ENCODE data around the gene SLC35D1. TPM values are rescaled to one million over a fixed set of nuclear protein-coding genes. Genes with fewer than 3 reads are reported as not detected.

The SLC35D1 gene
- polyA plus RNA-seq, 1 donor (not counting 4 experiments of a cell fraction or from before 2014, with no cell fraction given) = 12.2 TPM

- Histone ChIP-seq H3K4me1 (ENCODE audit: control insufficient read depth, extremely low read depth, insufficient read depth, low read length) (peaks cover 13% of the 10 kb centered on the region), H4K20me1 (ENCODE audit: control insufficient read depth, extremely low read depth, insufficient read depth, low read length) (no peaks in the 10 kb centered on the region), H3K4me3 (ENCODE audit: control insufficient read depth in 2 of 3, extremely low read depth in 1 of 3, insufficient read depth in 2 of 3, low read depth in 1 of 3, low read length in 3 of 3) (peak overlapping the region; percentile 52 to 96 (median 67)), H3K79me2 (ENCODE audit: control insufficient read depth, insufficient read depth, low read length) (peaks cover 12% of the 10 kb centered on the region), H3K27ac (ENCODE audit: control insufficient read depth, insufficient read depth, low read length) (peak overlapping the region; percentile 69), H2AFZ (ENCODE audit: control insufficient read depth, low read length) (peak overlapping the region; percentile 89), H3K9ac (ENCODE audit: control insufficient read depth, extremely low read depth, insufficient read depth, low read length) (peak overlapping the region; percentile 94), H3K27me3 (ENCODE audit: control insufficient read depth, extremely low read depth, insufficient read depth, low read length) (no peaks in the 10 kb centered on the region), H3K4me2 (ENCODE audit: control insufficient read depth, extremely low read depth, insufficient read depth, low read depth, low read length) (peak overlapping the region; percentile 89), H3K9me3 (ENCODE audit: control insufficient read depth, low read depth, low read length) (no peaks in the 10 kb centered on the region), H3K36me3 (ENCODE audit: control insufficient read depth in 2 of 2, extremely low read depth in 1 of 2, insufficient read depth in 2 of 2, low read length in 2 of 2) (peaks cover 0 to 3% of the 10 kb centered on the region in 2 experiments), H3K9me1 (ENCODE audit: control insufficient read depth, extremely low read depth, insufficient read depth, low read length) (no peaks in the 10 kb centered on the region)
- no peak for DNase-seq (ENCODE audit: low read depth, low spot score)
- dilution Hi-C loops (cut with MboI; ENCODE audit: extremely low pct_ligation_motif_present, low sequenced_read_pairs) = no loop called here
- no peak for FAIRE-seq
- TF ChIP-seq CTCF (optimal IDR thresholded peaks at IDR 0.05 in 1 of 3, IDR thresholded peaks at IDR 0.05 in 1 of 3, conservative IDR thresholded peaks at IDR 0.05 in 1 of 3; ENCODE audit: extremely low read depth in 1 of 3, insufficient read depth in 2 of 3, low read length in 3 of 3) (no peak), EZH2 (IDR thresholded peaks at IDR 0.05; ENCODE audit: low read length) (no peak)
These were observed 488 bp downstream of the SLC35D1 start for GRCh38 chr1:67053535-67053784.

- Histone ChIP-seq H3K4me2 (ENCODE audit: control insufficient read depth, extremely low read depth, insufficient read depth, low read depth, low read length) (peak overlapping the region; percentile 89), H3K4me1 (ENCODE audit: control insufficient read depth, extremely low read depth, insufficient read depth, low read length) (peaks cover 13% of the 10 kb centered on the region), H3K9me3 (ENCODE audit: control insufficient read depth, low read depth, low read length) (no peaks in the 10 kb centered on the region), H3K9ac (ENCODE audit: control insufficient read depth, extremely low read depth, insufficient read depth, low read length) (peak overlapping the region; percentile 94), H3K9me1 (ENCODE audit: control insufficient read depth, extremely low read depth, insufficient read depth, low read length) (no peaks in the 10 kb centered on the region), H4K20me1 (ENCODE audit: control insufficient read depth, extremely low read depth, insufficient read depth, low read length) (no peaks in the 10 kb centered on the region), H3K4me3 (ENCODE audit: control insufficient read depth in 2 of 3, extremely low read depth in 1 of 3, insufficient read depth in 2 of 3, low read depth in 1 of 3, low read length in 3 of 3) (peak overlapping the region; percentile 52 to 96 (median 67)), H3K27ac (ENCODE audit: control insufficient read depth, insufficient read depth, low read length) (peak overlapping the region; percentile 69), H2AFZ (ENCODE audit: control insufficient read depth, low read length) (peak overlapping the region; percentile 89), H3K27me3 (ENCODE audit: control insufficient read depth, extremely low read depth, insufficient read depth, low read length) (no peaks in the 10 kb centered on the region), H3K79me2 (ENCODE audit: control insufficient read depth, insufficient read depth, low read length) (peaks cover 12% of the 10 kb centered on the region), H3K36me3 (ENCODE audit: control insufficient read depth in 2 of 2, extremely low read depth in 1 of 2, insufficient read depth in 2 of 2, low read length in 2 of 2) (peaks cover 2 to 5% of the 10 kb centered on the region in 2 experiments)
- TF ChIP-seq EZH2 (IDR thresholded peaks at IDR 0.05; ENCODE audit: low read length) = no peak
- TF ChIP-seq CTCF (optimal IDR thresholded peaks at IDR 0.05 in 1 of 3, IDR thresholded peaks at IDR 0.05 in 1 of 3, conservative IDR thresholded peaks at IDR 0.05 in 1 of 3; ENCODE audit: extremely low read depth in 1 of 3, insufficient read depth in 2 of 3, low read length in 3 of 3) = no peak
- peak; percentile 13 for DNase-seq (ENCODE audit: low read depth, low spot score)
- FAIRE-seq = peak; percentile 81
- dilution Hi-C loops (cut with MboI; ENCODE audit: extremely low pct_ligation_motif_present, low sequenced_read_pairs) = no loop called here
These were observed 1.0 kb downstream of the SLC35D1 start for GRCh38 chr1:67052741-67053534.

Data from keratinocyte (primary cell).